PC-9 (cell line): Measurements from ENCODE around the gene TGFBR3L.
"Not testable (repeated sequence)": the region's sequence is repeated elsewhere in the genome, so short reads cannot be mapped to it uniquely, and the experiment has no call there.

Experiments used
- EZH2 ChIP-seq: fragments of 200-600 bp; sonication (generic); IDR thresholded peaks from 2 replicates; pipeline ENCODE4 v1.8.0; 2017; ENCODE audit warnings: antibody characterized with exemption, low read depth
- TF ChIP-seq, protein P1 (sequence below): fragments of 200-600 bp; sonication (generic); conservative IDR thresholded peaks from 2 replicates; pipeline ENCODE4 v1.6.1; 2017; ENCODE audit warnings: mixed run types, antibody characterized with exemption, mild to moderate bottlenecking, moderate library complexity

DNA sequence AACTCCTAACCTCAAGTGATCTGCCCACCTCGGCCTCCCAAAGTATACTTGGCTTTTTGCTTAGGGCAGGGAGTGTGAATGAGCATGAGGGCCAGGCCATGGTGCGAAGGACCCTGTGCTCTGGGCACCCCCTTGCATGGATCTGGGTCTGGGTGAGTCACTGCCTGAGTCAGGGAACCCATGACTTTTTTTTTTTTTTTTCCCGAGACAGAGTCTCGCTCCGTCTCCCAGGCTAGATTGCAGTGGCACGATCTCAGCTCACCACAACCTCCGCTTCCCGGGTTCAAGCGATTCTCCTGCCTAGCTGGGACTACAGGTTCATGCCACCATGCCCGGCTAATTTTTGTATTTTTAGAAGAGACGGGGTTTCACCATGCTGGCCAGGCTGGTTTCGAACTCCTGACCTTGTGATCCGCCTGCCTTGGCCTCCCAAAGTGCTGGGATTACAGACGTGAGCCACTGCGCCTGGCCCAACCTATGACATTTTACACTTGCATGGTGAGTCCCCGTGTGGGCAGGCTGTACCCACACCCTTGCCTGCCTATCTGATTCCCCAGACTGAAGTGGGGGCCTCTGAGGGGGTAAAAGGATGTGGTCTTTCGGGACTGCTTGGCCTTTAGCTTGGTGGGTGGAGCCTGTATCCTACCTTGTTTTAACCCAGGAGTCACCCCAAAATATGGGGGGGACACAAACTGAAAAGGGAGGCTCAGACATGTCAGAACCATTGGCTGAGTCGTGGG is 21.1 kb upstream of the TGFBR3L start:
- TF ChIP-seq, protein P1, sequence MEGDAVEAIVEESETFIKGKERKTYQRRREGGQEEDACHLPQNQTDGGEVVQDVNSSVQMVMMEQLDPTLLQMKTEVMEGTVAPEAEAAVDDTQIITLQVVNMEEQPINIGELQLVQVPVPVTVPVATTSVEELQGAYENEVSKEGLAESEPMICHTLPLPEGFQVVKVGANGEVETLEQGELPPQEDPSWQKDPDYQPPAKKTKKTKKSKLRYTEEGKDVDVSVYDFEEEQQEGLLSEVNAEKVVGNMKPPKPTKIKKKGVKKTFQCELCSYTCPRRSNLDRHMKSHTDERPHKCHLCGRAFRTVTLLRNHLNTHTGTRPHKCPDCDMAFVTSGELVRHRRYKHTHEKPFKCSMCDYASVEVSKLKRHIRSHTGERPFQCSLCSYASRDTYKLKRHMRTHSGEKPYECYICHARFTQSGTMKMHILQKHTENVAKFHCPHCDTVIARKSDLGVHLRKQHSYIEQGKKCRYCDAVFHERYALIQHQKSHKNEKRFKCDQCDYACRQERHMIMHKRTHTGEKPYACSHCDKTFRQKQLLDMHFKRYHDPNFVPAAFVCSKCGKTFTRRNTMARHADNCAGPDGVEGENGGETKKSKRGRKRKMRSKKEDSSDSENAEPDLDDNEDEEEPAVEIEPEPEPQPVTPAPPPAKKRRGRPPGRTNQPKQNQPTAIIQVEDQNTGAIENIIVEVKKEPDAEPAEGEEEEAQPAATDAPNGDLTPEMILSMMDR, result not testable (repeated sequence)
- not testable (repeated sequence) for TF ChIP-seq EZH2
